ENCODE measurements around the gene TSPAN32. TPM values are rescaled to one million over a fixed set of nuclear protein-coding genes. Genes with fewer than 3 reads are reported as not detected.
"Not testable (repeated sequence)": the region's sequence is repeated elsewhere in the genome, so short reads cannot be mapped to it uniquely, and the experiment has no call there.

TSPAN32 gene
- total RNA-seq, 1 donor from 2014 or later: 0.23 TPM

DNA sequence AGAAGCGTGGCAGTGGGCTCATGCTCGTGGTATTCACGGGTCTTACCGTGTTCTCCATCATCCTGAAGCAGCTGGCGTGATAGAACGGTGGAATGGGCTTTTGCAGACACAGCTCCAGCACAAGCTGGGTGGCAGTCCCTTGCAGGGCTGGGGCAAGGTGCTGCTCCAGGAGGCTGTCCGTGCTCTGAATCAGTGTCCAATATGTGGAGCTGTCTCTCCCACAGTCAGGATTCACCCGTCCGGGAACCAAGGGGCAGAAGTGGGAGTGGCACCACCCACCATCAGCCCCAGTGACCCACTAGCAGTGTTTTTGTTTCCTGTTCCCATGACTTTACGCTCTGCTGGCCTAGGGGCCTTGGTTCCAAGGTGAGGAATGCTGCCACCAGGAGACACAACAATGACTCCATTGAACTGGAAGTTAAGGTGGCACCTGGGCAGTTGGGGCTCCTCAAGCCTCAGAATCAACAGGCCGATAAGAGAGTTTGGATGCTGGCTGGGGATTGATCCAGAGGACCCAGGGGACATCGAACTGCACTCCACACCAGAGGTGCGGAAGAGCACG lies 58.3 kb downstream of the TSPAN32 start:
- Mint-ChIP-seq H3K36me3 (ENCODE audit: low read depth, unreplicated experiment) (peaks cover 13% of the 10 kb centered on the region), H3K27me3 (ENCODE audit: unreplicated experiment) (peaks cover 17% of the 10 kb centered on the region)
- no peak for TF ChIP-seq CTCF (IDR thresholded peaks at IDR 0.05; ENCODE audit: unreplicated experiment)

DNA sequence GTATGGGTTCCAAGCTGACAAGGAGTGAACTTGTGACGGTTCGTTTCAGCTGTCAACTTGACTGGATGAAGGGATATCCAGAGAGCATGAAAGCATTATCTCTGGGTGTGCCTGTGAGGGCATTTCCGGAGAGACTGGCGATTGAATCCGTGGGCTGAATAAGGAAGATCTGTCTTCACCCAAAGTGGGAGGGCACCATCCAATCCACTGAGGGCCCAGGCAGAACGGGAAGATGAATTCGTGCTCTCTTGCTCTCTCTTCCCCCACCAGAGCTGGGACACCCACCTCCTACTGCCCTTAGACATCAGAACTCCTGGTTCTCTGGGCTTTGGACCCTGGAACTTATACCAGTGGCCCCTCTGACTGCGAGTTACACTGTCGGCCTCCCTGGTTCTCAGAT lies 59.8 kb downstream of the TSPAN32 start:
- no peaks in the 10 kb centered on the region for H3K4me1 Mint-ChIP-seq (ENCODE audit: unreplicated experiment)
- no peak for DNase-seq (ENCODE audit: low spot score)
- H3K9me3 Mint-ChIP-seq (ENCODE audit: unreplicated experiment): no peaks in the 10 kb centered on the region
- no peak overlapping the region for H3K27ac Mint-ChIP-seq (ENCODE audit: unreplicated experiment)
- peaks cover 10% of the 10 kb centered on the region for H3K36me3 Mint-ChIP-seq (ENCODE audit: low read depth, unreplicated experiment)
- peaks cover 17% of the 10 kb centered on the region for H3K27me3 Mint-ChIP-seq (ENCODE audit: unreplicated experiment)
- H3K4me3 Mint-ChIP-seq (ENCODE audit: unreplicated experiment): no peak overlapping the region
- no peak for TF ChIP-seq CTCF (IDR thresholded peaks at IDR 0.05; ENCODE audit: unreplicated experiment)

More for the DNA sequence above, 58.3 kb downstream of the TSPAN32 start:
- DNase-seq (ENCODE audit: low spot score): no peak
- Mint-ChIP-seq H3K9me3 (ENCODE audit: unreplicated experiment) (no peaks in the 10 kb centered on the region), H3K4me1 (ENCODE audit: unreplicated experiment) (no peaks in the 10 kb centered on the region), H3K27ac (ENCODE audit: unreplicated experiment) (no peak overlapping the region), H3K4me3 (ENCODE audit: unreplicated experiment) (no peak overlapping the region)

DNA sequence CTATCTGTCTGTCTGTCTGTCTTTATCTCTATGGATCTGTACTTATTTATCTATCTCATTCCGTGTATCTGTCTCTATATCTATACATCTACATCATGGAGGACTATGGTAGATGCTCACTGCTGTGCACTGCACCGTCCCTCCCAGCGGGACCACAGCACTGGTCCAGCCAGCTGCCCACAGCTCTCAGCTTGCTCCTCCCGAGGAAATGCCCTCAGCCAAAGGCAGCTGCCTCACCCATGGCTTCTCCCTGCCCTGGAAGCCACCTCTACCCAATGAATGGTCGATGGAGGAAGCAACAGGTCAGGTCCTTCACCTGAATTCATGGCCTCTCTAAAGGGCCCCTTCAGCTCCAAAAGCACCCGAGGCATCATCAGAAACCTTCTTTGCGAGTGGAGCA lies 60.6 kb downstream of the TSPAN32 start:
- TF ChIP-seq CTCF (IDR thresholded peaks at IDR 0.05; ENCODE audit: unreplicated experiment): no peak
- Mint-ChIP-seq H3K36me3 (ENCODE audit: low read depth, unreplicated experiment) (peaks cover 8% of the 10 kb centered on the region), H3K4me1 (ENCODE audit: unreplicated experiment) (no peaks in the 10 kb centered on the region), H3K27ac (ENCODE audit: unreplicated experiment) (no peak overlapping the region), H3K27me3 (ENCODE audit: unreplicated experiment) (peaks cover 13% of the 10 kb centered on the region), H3K9me3 (ENCODE audit: unreplicated experiment) (no peaks in the 10 kb centered on the region), H3K4me3 (ENCODE audit: unreplicated experiment) (no peak overlapping the region)
- no peak for DNase-seq (ENCODE audit: low spot score)

DNA sequence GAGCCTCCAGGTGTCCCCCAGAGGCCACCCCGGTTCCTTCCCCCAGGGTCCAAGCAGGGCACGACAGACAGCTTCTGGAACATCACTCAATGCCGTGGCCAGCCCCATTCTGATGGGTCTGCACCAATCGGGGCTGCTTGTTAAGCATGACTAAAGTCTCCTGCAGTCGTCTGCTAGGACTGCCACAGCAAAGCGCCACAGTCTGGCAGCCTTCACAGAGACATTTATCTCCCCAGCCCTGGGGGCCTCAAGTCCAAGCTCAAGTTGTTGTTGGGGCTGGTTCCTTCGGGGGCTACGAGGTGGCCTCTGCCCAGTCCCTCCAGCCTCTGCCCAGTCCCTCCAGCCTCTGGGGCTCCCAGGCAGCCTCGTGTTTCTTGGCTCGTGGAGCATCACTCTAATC lies 61.3 kb downstream of the TSPAN32 start:
- DNase-seq (ENCODE audit: low spot score): no peak
- no peak for TF ChIP-seq CTCF (IDR thresholded peaks at IDR 0.05; ENCODE audit: unreplicated experiment)
- H3K4me3 Mint-ChIP-seq (ENCODE audit: unreplicated experiment): no peak overlapping the region
- no peak overlapping the region for H3K27ac Mint-ChIP-seq (ENCODE audit: unreplicated experiment)
- H3K9me3 Mint-ChIP-seq (ENCODE audit: unreplicated experiment): no peaks in the 10 kb centered on the region
- peaks cover 10% of the 10 kb centered on the region for H3K27me3 Mint-ChIP-seq (ENCODE audit: unreplicated experiment)
- peaks cover 8% of the 10 kb centered on the region for H3K36me3 Mint-ChIP-seq (ENCODE audit: low read depth, unreplicated experiment)
- no peaks in the 10 kb centered on the region for H3K4me1 Mint-ChIP-seq (ENCODE audit: unreplicated experiment)

DNA sequence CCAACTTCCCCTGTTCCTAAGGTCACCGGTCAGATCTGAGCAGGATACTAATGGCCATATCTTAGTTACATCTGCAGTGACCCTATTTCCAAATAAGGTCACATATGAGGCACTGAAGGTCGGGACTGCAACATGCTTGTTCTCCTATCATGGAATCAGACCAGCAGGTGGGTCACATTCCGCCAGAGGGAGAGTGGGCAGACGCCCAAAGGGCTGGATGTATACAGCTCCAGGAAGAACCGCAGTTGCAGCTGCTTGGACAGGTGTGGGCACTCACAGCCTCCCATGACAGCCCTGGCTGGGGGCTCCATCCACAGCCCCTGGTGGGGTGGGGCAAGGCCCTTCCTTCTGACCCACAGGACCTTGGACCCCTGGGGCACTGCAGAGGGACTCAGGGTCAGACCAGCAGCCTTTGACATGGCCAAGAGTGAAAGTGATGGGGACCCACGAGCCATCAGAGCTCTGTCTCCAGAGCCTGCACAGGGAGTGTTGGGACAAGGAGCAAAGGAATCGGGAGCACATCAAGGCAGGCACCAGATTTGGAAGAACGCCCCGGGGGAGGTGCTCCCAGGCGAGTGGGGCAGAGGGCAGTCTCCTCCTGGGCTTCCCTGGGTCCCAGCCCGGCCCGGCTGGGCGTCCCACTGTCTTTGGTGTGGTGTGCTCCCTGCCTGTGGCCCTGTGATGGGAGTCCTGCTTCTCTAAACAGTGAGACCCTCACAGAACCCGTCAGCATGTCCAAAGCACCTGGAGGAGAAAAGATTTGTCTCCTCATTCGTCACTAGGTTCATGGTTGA lies 62.0 kb downstream of the TSPAN32 start:
- peaks cover 7% of the 10 kb centered on the region for H3K27me3 Mint-ChIP-seq (ENCODE audit: unreplicated experiment)
- TF ChIP-seq CTCF (IDR thresholded peaks at IDR 0.05; ENCODE audit: unreplicated experiment): no peak
- DNase-seq (ENCODE audit: low spot score): no peak
- H3K9me3 Mint-ChIP-seq (ENCODE audit: unreplicated experiment): no peaks in the 10 kb centered on the region
- H3K27ac Mint-ChIP-seq (ENCODE audit: unreplicated experiment): no peak overlapping the region
- H3K4me1 Mint-ChIP-seq (ENCODE audit: unreplicated experiment): no peaks in the 10 kb centered on the region
- peaks cover 8% of the 10 kb centered on the region for H3K36me3 Mint-ChIP-seq (ENCODE audit: low read depth, unreplicated experiment)
- H3K4me3 Mint-ChIP-seq (ENCODE audit: unreplicated experiment): no peak overlapping the region

- DNase-seq (ENCODE audit: low spot score); H3K36me3 Mint-ChIP-seq (ENCODE audit: low read depth, unreplicated experiment); H3K27ac Mint-ChIP-seq (ENCODE audit: unreplicated experiment); H3K4me1 Mint-ChIP-seq (ENCODE audit: unreplicated experiment); H3K9me3 Mint-ChIP-seq (ENCODE audit: unreplicated experiment); H3K27me3 Mint-ChIP-seq (ENCODE audit: unreplicated experiment); H3K4me3 Mint-ChIP-seq (ENCODE audit: unreplicated experiment): not testable (repeated sequence)
These were observed 62.6 kb downstream of the TSPAN32 start for GRCh38 chr11:2364386-2364785.

Measured in endothelial cell (in vitro differentiated cells).